ENCODE results near the gene GPR18.

Gene GPR18

GRCh38 chr13:99289674-99290337 is 31.6 kb upstream of the GPR18 start:
- no peak for DNase-seq

- DNase-seq: no peak
Measured at GRCh38 chr13:99289271-99289670, 31.1 kb upstream of the GPR18 start.

DNA sequence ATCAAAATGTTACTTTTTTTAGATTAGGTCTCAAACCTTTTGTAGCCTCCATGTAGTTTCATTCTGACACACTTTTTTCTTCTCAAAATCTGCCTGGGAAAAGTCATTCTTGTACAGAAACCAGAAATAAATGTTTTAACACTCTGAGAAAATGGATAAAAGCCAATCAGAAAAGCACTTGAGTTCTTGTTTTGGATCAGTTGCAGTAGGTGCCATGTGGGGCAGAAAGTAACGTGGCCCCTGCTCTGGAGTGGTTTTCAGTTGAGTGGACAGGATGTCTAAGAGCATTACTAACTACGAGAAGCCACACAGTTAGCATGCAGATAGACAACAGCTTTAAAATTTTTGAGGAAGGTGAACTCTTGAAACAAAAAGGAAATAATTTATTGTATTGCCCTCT is 29.9 kb upstream of the GPR18 start:
- DNase-seq: no peak

DNA sequence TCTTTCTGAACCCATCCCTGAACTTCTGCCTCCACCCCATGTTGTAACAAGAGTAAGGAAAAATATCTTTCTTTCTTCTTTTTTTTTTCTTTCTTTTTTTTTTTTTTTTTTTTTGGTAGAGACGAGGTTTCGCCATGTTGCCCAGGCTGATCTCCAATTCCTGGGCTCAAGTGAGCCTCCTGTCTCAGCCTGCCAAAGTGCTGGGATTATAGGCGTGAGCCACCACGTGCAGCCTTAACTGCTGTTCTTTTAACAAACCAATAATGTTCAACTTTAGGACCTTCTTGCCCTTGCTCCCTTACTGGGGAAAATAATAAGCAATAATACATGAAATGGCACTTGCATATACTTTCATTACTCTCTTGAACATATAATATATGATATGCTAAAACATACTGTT is 29.4 kb upstream of the GPR18 start:
- DNase-seq: no peak

DNA sequence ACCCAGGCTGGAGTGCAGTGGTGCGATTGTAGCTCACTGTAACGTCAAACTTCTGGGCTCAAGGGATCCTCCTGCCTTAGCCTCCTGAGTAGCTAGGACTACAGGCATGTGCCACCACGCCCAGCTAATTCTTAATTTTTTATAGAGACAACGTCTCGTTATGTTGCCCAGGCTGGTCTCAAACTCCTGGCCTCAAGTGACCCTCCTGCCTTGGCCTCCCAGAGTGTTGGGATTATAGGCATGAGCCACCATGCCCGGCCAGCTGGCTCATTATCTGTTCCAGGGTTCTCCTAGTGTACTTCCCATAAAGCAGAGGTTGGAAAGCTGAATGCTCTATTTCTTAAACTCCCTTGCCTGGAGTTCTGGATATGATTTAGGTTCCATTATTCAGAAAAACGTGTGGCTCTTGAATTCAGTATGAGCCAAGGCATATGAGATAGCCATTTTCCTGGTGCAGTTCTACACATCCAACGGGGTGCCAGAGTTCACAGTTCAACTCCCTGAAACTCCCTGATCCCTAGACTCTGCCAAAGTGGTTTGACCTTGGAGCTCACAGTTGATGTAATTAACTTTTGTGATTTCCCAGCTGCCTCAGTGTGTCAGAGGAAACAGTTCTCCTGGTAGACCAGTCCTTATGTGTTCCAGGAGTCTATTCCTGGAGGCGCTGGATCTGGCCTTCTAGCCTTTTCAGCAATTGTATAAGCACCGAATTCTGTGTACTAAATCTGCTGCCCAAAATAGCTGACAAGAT is 27.4 kb upstream of the GPR18 start:
- no peak for DNase-seq

DNA sequence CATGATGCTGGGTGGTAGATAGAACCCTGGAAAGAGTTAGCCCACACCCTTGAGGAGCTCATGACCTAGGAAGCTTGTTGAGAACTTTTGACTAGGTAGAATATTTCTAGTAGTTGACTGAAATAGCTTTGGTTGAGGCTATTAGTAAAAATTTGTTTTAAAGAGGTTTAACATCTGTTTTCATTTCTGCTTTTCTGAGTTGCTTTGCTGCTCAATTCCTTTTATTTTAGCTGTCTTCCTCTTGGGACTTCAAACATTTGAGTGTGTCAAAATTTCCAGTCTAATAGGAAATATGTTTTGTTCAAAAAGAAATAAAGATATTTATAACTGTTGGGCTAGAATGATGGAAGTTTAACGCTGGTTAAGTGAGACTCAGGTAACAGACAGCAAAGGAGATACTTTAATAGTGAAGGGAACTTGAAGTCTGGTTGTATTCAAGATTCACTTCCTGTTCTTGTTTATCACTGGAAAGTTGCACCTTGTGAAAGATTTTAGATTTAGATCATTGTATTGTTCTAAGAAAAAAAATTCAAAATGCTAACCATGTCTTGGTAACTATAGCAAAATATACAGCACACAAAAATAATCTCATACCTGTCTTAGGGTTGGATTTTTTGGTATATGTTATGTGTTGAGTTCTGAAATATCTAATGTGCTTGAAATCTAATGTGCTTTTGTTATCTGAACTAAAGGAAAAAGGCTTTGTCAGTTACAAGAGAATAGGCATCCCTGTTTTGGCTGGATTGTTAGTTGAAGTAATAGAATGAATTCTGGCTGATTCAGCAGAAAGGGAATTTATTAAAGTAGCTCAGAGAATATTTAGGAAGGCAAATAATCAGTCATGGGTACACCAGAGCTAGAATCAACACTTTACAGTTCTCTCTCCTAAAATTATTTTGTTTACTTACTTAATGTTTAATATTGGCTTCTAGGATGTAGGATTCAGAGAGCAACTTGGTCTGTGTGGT is 24.4 kb upstream of the GPR18 start:
- no peak for DNase-seq

- DNase-seq: no peak
Measured at GRCh38 chr13:99281811-99282263, 23.7 kb upstream of the GPR18 start.

DNA sequence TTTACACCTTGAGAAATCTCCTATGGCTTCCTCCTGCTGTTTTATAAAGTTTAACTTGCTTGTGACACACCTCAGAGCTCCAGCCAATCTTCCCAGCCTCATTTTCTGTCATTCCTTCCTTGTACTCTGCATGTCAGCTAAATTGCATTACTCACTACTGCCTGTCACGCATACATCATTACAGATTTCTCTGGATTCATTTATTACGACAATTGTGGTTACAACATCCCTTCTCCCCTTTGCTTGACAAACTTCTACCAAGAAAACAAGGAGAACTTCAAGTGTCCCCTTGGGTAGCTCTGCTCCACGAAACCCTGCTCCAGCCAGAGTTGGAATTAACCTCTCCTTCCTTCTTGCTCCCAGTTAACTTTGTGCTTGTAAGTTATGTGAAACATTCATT is 22.0 kb upstream of the GPR18 start:
- no peak for DNase-seq

- DNase-seq: no peak
Measured at GRCh38 chr13:99279637-99280036, 21.5 kb upstream of the GPR18 start.

- no peak for DNase-seq
Measured at GRCh38 chr13:99278843-99279242, 20.7 kb upstream of the GPR18 start.

- no peak for DNase-seq
Measured at GRCh38 chr13:99278200-99278599, 20.0 kb upstream of the GPR18 start.

- DNase-seq: no peak
Measured at GRCh38 chr13:99277629-99278028, 19.4 kb upstream of the GPR18 start.

DNA sequence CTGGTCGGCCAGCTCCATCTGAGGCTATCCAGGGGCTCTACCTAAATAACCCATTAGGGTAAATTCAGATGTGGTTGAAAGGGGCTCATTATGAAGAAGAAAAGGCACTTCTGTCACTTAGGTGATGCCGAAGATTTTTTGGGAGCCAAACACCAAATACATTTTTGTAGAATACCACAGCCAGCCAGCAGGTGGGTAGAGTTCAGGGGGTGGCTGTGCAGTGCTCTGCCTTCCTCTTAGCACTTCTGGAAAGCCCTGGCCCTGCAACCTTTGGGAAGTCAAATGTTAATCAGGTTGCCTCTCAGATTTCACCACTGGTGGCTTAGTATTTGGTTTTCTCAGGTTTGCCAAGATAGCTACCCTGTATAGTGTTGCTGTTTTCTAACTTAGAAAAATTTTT is 18.5 kb upstream of the GPR18 start:
- no peak for DNase-seq

DNA sequence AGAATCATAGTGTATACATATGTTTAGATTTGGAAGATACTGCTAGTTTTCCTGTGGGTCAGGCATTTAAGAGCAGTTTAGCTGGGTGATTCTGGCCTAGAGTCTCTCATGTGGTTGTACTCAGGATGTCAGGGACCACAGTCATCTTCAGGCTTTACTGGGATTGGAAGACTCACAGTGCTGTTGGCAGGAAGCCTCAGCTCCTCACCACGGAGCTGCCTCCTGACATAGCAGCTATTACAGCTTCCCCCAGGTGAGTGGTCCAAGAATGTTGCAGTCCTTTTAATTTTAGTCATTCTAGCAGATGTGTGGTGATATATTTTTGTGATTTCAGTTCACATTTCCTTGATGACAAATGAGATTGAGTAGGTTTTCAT is 16.9 kb upstream of the GPR18 start:
- DNase-seq: no peak

DNA sequence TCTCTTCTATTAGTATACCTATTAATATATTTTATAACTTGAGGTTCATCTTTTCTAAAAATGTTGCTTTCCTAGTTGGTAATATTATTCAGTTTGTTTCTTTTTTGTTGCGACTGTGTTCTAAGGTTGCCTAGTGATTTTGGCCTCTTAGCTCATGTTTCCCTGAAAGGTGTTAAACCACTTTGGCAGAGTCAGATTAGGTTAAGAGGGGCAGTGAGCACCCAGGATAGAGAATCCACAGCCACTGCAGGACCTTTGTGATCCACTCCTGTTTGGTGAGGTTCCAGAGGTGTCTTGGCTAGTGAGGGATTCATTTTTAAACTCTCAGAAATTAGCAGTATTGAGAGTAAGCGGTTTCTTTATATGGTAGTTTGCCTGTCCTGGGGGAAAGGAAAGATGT is 14.9 kb upstream of the GPR18 start:
- DNase-seq: no peak

- DNase-seq: no peak
Measured at GRCh38 chr13:99272481-99272880, 14.3 kb upstream of the GPR18 start.

DNA sequence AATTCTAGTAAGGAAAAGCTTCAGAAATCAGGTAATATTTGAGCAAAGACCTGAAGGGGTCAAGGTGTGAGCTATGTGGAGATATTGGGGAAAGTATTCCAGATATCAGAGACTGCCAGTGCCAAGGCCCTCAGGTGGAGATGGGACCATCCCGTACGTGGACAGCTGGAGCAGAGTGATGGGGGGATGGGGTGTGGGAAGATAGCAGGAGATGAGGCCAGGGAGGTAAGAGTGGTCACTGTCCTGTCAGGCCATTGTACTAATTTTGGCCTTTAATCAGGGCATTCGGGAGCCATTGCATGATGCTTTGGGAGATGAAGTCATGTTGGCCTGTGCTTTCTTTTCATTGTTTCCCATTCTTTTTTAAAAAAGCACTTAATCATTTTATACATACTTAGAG is 13.1 kb upstream of the GPR18 start:
- no peak for DNase-seq

DNA sequence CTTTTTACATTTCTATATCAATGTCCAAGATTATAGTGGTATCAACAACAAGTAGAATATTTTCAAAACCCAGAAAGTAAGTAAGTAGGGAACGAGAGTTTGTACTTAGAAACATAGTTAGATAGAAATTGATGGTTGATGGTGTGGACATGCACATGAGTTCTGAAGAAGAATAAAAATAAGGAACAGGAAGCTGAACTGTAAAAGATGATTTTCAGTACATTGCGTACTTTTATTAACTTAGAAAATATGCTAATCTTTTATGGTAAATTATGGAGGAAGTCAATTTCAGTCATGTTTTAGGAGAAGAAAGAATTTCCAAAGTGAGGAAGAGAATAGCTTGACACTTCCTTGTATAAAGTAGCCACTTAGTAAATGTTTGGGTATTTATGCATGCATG is 12.3 kb upstream of the GPR18 start:
- no peak for DNase-seq

GRCh38 chr13:99269627-99270241 is 11.6 kb upstream of the GPR18 start:
- peak; percentile 16 for DNase-seq

DNA sequence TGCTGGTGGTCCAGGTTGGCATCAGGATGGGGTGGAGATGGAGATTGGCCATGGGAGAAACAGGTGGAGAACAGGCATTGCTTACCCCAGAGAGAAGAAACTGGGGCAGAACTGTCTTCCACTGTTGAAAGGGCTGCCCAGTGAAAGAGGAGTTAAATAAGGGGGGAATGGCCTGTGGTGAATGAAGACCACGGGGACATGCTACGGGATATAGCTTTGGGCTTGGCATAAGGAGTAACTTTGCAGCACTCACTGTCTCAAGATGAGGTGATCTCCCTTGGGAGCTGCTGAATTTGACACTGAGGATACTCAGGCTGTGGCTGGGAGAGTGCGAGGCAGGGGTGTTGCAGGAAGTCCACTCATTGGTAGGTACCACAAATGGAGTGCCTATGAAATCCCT is 10.6 kb upstream of the GPR18 start:
- DNase-seq: no peak

GRCh38 chr13:99267927-99268326 is 9.7 kb upstream of the GPR18 start:
- no peak for DNase-seq

DNA sequence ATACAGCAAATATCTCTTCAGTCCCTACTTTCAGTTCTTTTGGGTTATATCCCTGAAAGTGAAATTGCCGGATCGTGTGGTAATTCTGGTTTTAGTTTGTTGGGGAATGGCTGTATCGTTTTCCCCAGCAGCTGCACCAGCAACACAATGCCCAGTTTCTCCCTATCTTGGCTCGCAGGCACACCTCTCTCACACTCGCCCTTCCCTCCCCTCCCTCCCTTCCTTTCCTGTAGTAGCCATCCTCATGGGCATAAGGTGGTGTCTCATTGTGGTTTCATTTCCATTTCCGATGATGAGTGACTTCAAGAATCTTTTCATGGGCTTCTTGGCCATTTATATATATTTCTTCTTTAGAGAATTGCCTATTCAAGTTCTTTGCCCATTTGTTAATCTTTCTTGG is 8.6 kb upstream of the GPR18 start:
- DNase-seq: no peak

DNA sequence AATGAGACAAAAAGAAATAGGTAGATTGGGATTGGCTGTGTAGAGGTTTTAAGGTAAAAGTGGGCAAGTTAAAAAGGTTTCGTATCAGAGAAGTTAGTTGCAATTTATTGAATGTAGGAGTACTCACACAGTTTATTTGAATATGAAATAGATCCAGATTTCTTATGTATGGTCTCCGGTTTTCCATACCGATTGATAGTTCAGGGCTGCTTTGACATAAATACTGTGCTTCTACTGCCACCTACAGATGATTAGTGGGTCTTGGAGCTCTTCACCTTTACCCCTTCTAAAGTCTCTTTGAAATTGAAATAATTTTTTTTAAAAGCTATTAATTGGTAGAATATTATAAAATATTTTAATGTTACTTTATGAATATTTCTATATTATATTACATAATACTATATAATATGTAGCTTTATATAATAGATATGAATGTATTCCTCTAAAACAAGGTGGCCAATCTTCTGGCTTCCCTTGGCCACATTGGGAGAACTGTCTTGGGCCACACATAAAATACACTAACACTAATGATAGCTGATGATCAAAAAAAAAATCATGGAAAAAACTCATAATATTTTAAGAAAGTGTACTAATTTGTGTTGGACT is 7.7 kb upstream of the GPR18 start:
- peak; percentile 22 for DNase-seq

Measured in NCI-H1105 treated with DMSO at 0.1 percent for 48 hours (cell line).